DMS114 treated with DMSO at 0.1 percent for 48 hours (cell line): Measurements from ENCODE around the gene CCT5.
"Not testable (repeated sequence)": the region's sequence is repeated elsewhere in the genome, so short reads cannot be mapped to it uniquely, and the experiment has no call there.

Experiments used
- DNase-seq: peaks from one replicate; lab custom pipeline; 2025; ENCODE audit not compliant: unreplicated experiment; lab: John Stamatoyannopoulos, UW

Gene CCT5

GRCh38 chr5:10244342-10244944 is 5.6 kb upstream of the CCT5 start:
- no peak for DNase-seq

GRCh38 chr5:10246761-10247160 is 3.3 kb upstream of the CCT5 start:
- no peak for DNase-seq

GRCh38 chr5:10247217-10247616 is 2.9 kb upstream of the CCT5 start:
- not testable (repeated sequence) for DNase-seq

DNA sequence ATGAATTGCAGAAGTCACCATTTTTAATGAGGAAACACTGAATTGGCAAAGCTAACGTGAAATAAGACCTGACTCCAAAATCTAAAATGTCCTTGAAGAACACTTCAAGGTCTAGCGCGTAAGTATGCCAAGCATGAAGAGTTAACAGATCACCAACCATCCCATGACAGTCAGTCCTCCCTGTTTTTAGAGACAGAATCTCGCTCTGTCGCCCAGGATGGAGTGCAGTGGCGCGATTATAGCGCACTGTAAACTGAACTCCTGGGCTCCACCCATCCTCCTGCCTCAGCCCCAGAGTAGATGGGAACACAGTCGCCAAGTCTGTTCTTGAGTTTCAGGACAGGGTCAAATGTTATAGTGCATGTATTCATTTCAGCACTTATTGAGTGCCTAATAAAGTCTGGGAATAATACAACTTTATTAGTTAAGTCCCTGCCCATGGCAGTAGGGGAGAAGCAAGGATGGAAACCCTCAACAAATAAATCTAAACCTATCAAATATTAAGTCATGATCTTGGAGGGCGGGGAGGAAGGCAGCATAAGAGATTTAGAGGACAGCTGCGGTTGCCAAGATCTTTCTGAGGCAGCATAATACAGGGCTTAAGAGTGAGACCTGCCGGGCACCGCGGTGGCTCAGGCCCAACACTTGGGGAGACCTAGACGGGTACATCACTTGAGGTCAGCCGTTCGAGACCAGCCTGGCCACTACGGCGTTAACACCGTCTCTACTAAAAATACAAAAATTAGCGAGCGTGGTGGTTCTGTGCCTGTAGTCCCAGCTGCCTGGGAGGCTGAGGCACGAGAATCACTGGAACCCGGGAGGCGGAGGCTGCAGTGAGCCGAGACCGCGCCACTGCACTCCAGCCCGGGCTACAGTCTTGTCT is 1.5 kb upstream of the CCT5 start:
- no peak for DNase-seq

DNA sequence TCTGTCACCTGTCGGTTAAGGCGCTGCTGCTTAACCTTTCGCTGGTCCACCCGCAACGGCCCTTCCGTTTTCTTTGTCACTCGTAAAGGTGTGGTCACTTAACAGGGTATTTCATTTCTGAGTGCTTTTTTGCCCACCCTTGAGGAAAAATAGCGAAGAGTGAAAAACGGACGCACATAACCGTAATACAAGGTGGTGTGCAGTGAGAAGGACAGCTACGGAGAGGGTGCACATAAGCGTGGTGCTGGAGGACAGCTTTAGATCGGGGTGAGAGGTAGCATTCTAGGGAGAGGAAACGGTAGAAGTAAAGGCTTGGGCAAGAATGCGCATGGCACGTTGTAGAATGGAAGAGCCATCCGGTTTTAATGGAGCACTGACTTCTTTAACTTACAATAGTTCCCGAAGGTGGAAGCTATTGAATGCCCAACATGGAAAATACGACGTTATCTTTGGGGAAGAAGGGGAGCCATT is 761 bp downstream of the CCT5 start:
- no peak for DNase-seq

DNA sequence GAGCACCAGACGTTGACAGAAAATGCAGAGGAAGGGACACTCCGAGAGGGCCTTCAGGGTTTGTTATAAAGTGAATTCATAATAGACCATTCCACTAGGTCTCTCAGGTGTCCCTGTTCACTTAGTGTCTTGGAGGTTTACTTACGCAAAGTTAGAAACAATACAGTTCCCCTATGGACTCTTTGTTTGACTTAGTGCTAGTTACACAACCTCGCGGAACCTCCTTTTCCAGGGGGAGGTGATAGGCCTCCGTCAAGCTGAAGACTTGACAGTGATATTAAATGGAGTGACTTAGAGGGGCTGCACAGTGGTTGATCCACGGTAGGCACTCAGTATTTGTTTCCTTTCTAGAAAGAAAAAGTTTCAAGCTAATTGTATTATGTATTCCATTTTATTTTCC is 1.3 kb downstream of the CCT5 start:
- DNase-seq: no peak

DNA sequence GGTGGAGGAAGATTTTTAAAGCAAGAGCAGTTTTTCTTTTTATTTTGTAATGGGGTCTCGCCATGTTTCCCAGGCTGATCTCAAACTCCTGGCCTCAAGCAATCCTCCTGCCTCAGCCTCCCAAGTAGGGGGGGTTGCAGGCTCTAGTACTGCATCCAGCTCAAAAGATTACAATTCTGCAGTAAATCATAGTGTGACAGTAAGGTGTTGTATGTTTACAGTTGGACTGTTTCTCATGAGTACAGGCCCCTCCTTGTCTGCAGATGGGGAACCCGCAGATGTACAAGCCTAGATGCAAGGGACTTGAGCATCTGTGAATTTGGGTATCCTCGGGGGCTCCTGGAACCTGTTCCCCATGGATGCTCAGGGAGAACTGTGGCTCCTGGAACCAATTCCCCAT is 3.3 kb downstream of the CCT5 start:
- no peak for DNase-seq

GRCh38 chr5:10254686-10255085 is 4.6 kb downstream of the CCT5 start:
- DNase-seq: no peak

- no peak for DNase-seq
Measured at GRCh38 chr5:10257870-10258269, 7.8 kb downstream of the CCT5 start.

DNA sequence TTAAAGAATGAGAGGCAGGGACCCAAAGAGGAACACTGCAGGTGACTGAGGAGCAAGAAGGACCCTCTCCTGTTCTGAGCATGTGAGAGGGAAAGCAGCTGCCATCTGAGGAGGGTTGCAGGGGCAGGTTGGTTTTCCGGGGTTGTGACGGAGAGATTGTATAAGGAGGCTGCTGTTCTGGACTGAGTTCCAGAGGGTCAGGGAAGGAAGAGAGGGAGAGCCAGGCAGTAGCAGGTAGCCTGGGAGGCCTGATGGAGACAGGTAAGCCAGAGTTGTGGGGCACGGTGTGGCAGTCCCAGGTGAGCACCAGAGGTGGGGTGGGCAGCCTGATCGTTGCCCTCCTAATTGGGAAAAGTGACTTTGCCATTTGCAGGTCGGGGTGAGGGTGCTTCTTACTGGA is 9.8 kb downstream of the CCT5 start:
- DNase-seq: no peak

DNA sequence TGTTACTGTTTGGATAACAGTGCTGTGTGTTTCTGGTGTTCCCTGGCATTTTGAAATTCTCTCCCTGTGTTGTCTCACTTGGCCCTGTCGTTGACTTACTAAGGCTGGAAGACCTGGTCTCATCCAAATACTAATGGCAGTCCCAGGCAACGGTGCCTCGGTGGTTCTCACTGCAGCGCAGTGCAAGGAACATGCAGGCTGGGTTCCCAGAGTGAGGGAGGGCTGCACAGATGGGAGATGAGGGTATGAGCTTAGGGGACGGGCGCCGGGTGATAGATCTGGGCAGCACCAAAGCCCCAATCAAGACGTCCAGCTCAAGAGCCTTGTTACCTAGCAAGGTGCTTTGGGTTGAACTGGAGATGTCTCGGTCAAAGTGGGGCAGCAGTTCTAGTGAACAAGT is 11.0 kb downstream of the CCT5 start:
- no peak for DNase-seq

GRCh38 chr5:10262121-10262774 is 12.2 kb downstream of the CCT5 start:
- DNase-seq: no peak

DNA sequence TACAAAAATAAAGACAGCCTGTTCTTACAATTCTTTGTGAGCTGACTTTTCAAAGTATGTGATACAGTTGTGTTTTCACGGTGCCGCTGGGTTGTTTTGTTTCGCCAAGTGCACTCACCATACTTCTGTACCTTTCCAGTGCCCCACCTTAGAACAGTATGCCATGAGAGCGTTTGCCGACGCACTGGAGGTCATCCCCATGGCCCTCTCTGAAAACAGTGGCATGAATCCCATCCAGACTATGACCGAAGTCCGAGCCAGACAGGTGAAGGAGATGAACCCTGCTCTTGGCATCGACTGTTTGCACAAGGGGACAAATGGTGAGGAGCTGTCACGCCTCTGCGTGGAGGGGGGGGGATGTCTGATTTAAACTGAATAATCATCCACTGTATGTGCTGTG is 12.9 kb downstream of the CCT5 start:
- no peak for DNase-seq

DNA sequence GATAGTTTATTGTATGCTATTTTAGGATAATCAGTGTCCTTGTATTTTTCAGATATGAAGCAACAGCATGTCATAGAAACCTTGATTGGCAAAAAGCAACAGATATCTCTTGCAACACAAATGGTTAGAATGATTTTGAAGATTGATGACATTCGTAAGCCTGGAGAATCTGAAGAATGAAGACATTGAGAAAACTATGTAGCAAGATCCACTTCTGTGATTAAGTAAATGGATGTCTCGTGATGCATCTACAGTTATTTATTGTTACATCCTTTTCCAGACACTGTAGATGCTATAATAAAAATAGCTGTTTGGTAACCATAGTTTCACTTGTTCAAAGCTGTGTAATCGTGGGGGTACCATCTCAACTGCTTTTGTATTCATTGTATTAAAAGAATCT is 14.5 kb downstream of the CCT5 start:
- no peak for DNase-seq

DNA sequence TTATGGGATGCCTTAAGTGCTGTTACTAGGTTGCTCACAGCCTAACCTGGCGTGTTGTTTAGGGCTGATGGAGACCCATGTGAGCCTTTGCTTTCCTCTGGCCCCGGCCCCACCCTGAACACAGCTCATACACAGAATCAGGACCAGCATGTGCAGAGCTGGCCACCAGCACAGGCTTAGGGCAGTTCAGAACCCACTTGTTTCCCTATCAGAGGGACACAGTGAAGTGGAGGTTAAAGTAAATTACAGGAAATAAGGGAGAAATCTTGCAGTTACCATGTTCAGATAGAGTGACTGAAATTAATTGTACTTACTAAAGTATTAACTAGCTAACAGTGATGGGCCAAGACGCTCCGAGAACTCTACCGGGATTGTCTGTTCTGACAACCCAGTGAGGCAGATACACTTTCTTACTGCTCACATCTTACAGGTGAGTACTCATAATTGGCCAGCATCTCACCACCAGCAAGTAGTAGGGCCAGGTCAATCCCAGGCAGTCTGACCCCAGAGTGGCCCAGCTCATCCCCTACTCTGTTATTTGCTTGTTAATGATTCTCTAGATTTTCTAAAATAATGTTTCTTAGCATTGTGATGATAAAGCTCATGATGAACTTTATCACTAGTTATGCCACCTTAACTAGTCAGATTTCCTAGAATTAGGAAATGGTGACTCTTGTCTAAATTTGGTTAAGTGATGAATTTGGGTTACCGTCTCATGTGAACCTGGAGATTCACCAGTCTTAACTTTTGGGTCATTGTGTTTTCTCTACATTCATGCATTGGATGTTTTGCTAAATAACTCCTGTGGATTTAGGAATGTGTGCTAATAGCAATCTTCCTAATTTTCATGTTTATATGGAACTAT is 15.4 kb downstream of the CCT5 start:
- DNase-seq: no peak

GRCh38 chr5:10266137-10266536 is 16.1 kb downstream of the CCT5 start:
- DNase-seq: no peak

- no peak for DNase-seq
Measured at GRCh38 chr5:10266839-10267238, 16.8 kb downstream of the CCT5 start.

- DNase-seq: no peak
Measured at GRCh38 chr5:10268100-10268499, 18.0 kb downstream of the CCT5 start.

DNA sequence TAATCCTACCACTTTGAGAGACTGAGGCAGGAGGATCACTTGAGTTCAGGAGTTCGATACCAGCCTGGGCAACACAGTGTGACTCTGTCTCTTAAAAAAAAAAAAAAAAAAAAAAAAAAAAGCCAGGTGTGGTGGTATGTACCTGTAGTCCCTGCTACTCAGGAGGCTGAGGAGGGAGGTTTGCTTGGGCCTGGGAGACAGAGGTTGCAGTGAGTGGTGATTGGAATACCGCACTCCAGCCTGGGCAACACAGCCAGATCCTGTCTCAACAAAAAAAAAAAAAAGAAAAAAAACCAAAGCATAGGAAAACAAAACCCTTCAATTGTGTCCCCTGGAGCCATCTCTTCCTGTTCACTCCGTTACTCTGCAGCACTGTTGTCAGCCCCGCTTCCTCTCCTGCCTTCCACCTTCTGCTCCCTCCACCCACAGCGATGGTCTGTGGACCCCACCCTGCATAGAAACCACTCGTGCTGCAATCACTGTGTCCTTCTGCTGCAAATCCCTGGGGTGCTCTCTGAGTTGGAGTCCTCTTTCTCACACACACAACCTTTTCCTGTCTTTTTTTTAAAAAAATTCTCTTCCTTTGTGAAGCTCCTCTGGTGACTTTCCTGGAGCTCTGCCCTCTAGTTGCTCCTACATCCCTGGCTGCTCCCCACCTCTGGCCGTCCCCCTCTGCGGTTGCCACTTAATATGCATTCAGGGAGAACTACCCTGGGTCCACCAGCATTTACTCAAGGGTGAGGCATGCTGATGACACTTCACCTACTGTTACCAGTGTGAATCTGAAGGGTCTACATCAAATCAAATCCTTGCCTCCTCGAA is 22.2 kb downstream of the CCT5 start:
- no peak for DNase-seq

GRCh38 chr5:10272875-10273209 is 22.8 kb downstream of the CCT5 start:
- not testable (repeated sequence) for DNase-seq
